Mesendoderm (in vitro differentiated cells): ENCODE measurements around the gene JAKMIP1.
A peak's percentile ranks its signal among the peaks of the same experiment; 100 is the strongest.

Experiments
- DNase-seq: peaks from one replicate; pipeline ENCODE4 v3.0.0; 2013
- H2AK5ac ChIP-seq: 2 replicates; pipeline ENCODE4 v1.6.1; 2013; ENCODE audit warnings: low read length, inconsistent platforms
- H2BK120ac ChIP-seq: 2 replicates; pipeline ENCODE4 v1.6.1; 2013; ENCODE audit warnings: low read depth, mild to moderate bottlenecking, low read length, moderate library complexity, mixed read lengths
- H2BK15ac ChIP-seq: replicated peaks from 2 replicates; pipeline ENCODE4 v1.6.1; 2013; ENCODE audit warnings: low read depth, mild to moderate bottlenecking, moderate library complexity
- H2BK5ac ChIP-seq: 2 replicates; pipeline ENCODE4 v1.6.1; 2013; ENCODE audit warnings: low read length, inconsistent platforms
- H3K18ac ChIP-seq: 2 replicates; pipeline ENCODE4 v1.6.1; 2013; ENCODE audit warnings: mild to moderate bottlenecking, low read length, mixed read lengths
- H3K23ac ChIP-seq: one replicate; pipeline ENCODE4 v1.6.1; 2013; ENCODE audit warnings: low read length
- H3K27ac ChIP-seq: 2 replicates; pipeline ENCODE4 v1.5.1; 2013; ENCODE audit warnings: low read depth, mild to moderate bottlenecking, inconsistent platforms, low read length, moderate library complexity
- H3K27me3 ChIP-seq: 2 replicates; pipeline ENCODE4 v1.6.1; 2013; ENCODE audit warnings: low read length, control low read depth, mild to moderate bottlenecking, inconsistent platforms; ENCODE audit not compliant: insufficient read depth, poor library complexity
- H3K36me3 ChIP-seq: 2 replicates; pipeline ENCODE4 v1.6.1; 2013; ENCODE audit warnings: low read length, inconsistent platforms; ENCODE audit not compliant: control insufficient read depth, insufficient read depth
- H3K4ac ChIP-seq: one replicate; pipeline ENCODE4 v1.6.1; 2013; ENCODE audit warnings: low read depth, mild to moderate bottlenecking, low read length, moderate library complexity
- H3K4me1 ChIP-seq: 2 replicates; pipeline ENCODE4 v1.6.1; 2013; ENCODE audit warnings: low read depth, low read length, inconsistent platforms; ENCODE audit not compliant: control insufficient read depth
- H3K4me2 ChIP-seq: 2 replicates; pipeline ENCODE4 v1.6.1; 2013; ENCODE audit warnings: low read length
- H3K4me3 ChIP-seq: 2 replicates; pipeline ENCODE4 v1.5.1; 2013; ENCODE audit warnings: mild to moderate bottlenecking, low read length
- H3K56ac ChIP-seq: one replicate; pipeline ENCODE4 v1.6.1; 2013; ENCODE audit warnings: low read length
- H3K79me1 ChIP-seq: 2 replicates; pipeline ENCODE4 v1.6.1; 2013; ENCODE audit warnings: low read length, inconsistent platforms
- H3K79me2 ChIP-seq: 2 replicates; pipeline ENCODE4 v1.6.1; 2013; ENCODE audit warnings: mild to moderate bottlenecking, low read length; ENCODE audit not compliant: control insufficient read depth, insufficient read depth
- H3K9ac ChIP-seq: 2 replicates; pipeline ENCODE4 v1.6.1; 2013; ENCODE audit warnings: low read length, inconsistent platforms
- H4K5ac ChIP-seq: one replicate; pipeline ENCODE4 v1.6.1; 2013; ENCODE audit warnings: low read length
- H4K8ac ChIP-seq: one replicate; pipeline ENCODE4 v1.6.1; 2013; ENCODE audit warnings: low read depth, mild to moderate bottlenecking, control low read depth, low read length, moderate library complexity
- WGBS: extraction: QIAGEN DNeasy Blood & Tissue Kit; methylation state at CpG from one replicate; pipeline ENCODE4 v1.1.7; 2013; ENCODE audit warnings: low lambda C conversion rate, missing lambda C conversion rate; ENCODE audit not compliant: insufficient coverage; ENCODE audit errors: extremely low coverage; 5-methylcytosine and 5-hydroxymethylcytosine counted together

JAKMIP1 gene

GRCh38 chr4:6179362-6179761 lies 21.0 kb downstream of the JAKMIP1 start:
- Histone ChIP-seq H3K23ac (no peak overlapping the region), H3K79me2 (no peaks in the 10 kb centered on the region), H3K4me3 (no peak overlapping the region), H2AK5ac (peak overlapping the region; percentile 40), H4K5ac (no peak overlapping the region), H3K4me1 (peaks cover 8% of the 10 kb centered on the region), H3K18ac (no peak overlapping the region), H2BK120ac (no peak overlapping the region), H3K79me1 (no peaks in the 10 kb centered on the region), H3K36me3 (no peaks in the 10 kb centered on the region), H2BK5ac (peak overlapping the region; percentile 1), H3K56ac (no peak overlapping the region), H3K27me3 (no peaks in the 10 kb centered on the region), H3K9ac (no peak overlapping the region), H3K4me2 (no peak overlapping the region), H2BK15ac (no peak overlapping the region), H4K8ac (no peak overlapping the region), H3K4ac (peak overlapping the region; percentile 1), H3K27ac (no peak overlapping the region)
- no CpG with 5 or more reads among the region's 1 CpG for WGBS
- DNase-seq = no peak

GRCh38 chr4:6178757-6179156 lies 21.6 kb downstream of the JAKMIP1 start:
- no peak overlapping the region for H3K9ac ChIP-seq
- no peak overlapping the region for H3K4ac ChIP-seq
- H2BK120ac ChIP-seq = no peak overlapping the region
- H3K18ac ChIP-seq = no peak overlapping the region
- H2BK15ac ChIP-seq = no peak overlapping the region
- no peaks in the 10 kb centered on the region for H3K36me3 ChIP-seq
- no peaks in the 10 kb centered on the region for H3K27me3 ChIP-seq
- no peak for DNase-seq
- peak overlapping the region; percentile 8 for H4K5ac ChIP-seq
- no peak overlapping the region for H3K27ac ChIP-seq
- no peaks in the 10 kb centered on the region for H3K79me2 ChIP-seq
- no peak overlapping the region for H3K4me3 ChIP-seq
- H4K8ac ChIP-seq = no peak overlapping the region
- peak overlapping the region; percentile 40 for H2AK5ac ChIP-seq
- H3K23ac ChIP-seq = no peak overlapping the region
- no peak overlapping the region for H3K4me2 ChIP-seq
- peaks cover 8% of the 10 kb centered on the region for H3K4me1 ChIP-seq
- no peaks in the 10 kb centered on the region for H3K79me1 ChIP-seq
- H2BK5ac ChIP-seq = peak overlapping the region; percentile 5
- no CpG with 5 or more reads among the region's 4 CpGs for WGBS
- no peak overlapping the region for H3K56ac ChIP-seq

GRCh38 chr4:6177587-6178197 lies 22.7 kb downstream of the JAKMIP1 start:
- Histone ChIP-seq H3K18ac (no peak overlapping the region), H3K79me1 (no peaks in the 10 kb centered on the region), H2BK5ac (peak overlapping the region; percentile 70), H2BK15ac (no peak overlapping the region), H3K79me2 (no peaks in the 10 kb centered on the region), H3K36me3 (no peaks in the 10 kb centered on the region), H3K4me2 (no peak overlapping the region), H3K4me3 (no peak overlapping the region), H3K23ac (no peak overlapping the region), H4K8ac (no peak overlapping the region), H3K4me1 (peaks cover 5% of the 10 kb centered on the region), H3K9ac (no peak overlapping the region), H3K27me3 (no peaks in the 10 kb centered on the region), H2BK120ac (no peak overlapping the region), H3K27ac (no peak overlapping the region), H2AK5ac (peak overlapping the region; percentile 82), H4K5ac (no peak overlapping the region), H3K56ac (peak overlapping the region; percentile 12), H3K4ac (no peak overlapping the region)
- no CpG with 5 or more reads among the region's 9 CpGs for WGBS
- DNase-seq = peak; percentile 74

- no CpG with 5 or more reads among the region's 5 CpGs for WGBS
- no peak overlapping the region for H2AK5ac ChIP-seq
- peak overlapping the region; percentile 6 for H2BK5ac ChIP-seq
- no peak overlapping the region for H3K4me2 ChIP-seq
- no peak overlapping the region for H4K8ac ChIP-seq
- H3K79me1 ChIP-seq = peaks cover 6% of the 10 kb centered on the region
- H2BK120ac ChIP-seq = no peak overlapping the region
- no peak overlapping the region for H3K4me3 ChIP-seq
- no peak overlapping the region for H3K18ac ChIP-seq
- H3K27me3 ChIP-seq = no peaks in the 10 kb centered on the region
- peak overlapping the region; percentile 68 for H3K56ac ChIP-seq
- no peak overlapping the region for H2BK15ac ChIP-seq
- no peaks in the 10 kb centered on the region for H3K36me3 ChIP-seq
- no peak overlapping the region for H3K23ac ChIP-seq
- no peak overlapping the region for H3K27ac ChIP-seq
- H3K79me2 ChIP-seq = no peaks in the 10 kb centered on the region
- no peak overlapping the region for H4K5ac ChIP-seq
- no peak overlapping the region for H3K9ac ChIP-seq
- no peak for DNase-seq
- H3K4me1 ChIP-seq = no peaks in the 10 kb centered on the region
- no peak overlapping the region for H3K4ac ChIP-seq
These were observed 24.9 kb downstream of the JAKMIP1 start for GRCh38 chr4:6175426-6175825.

- Histone ChIP-seq H3K27me3 (no peaks in the 10 kb centered on the region), H4K8ac (no peak overlapping the region), H3K23ac (no peak overlapping the region), H3K79me1 (peaks cover 7% of the 10 kb centered on the region), H3K56ac (peak overlapping the region; percentile 75), H3K27ac (no peak overlapping the region), H2BK5ac (no peak overlapping the region), H2AK5ac (no peak overlapping the region), H3K36me3 (no peaks in the 10 kb centered on the region), H2BK15ac (no peak overlapping the region), H4K5ac (no peak overlapping the region), H3K18ac (no peak overlapping the region), H3K4ac (no peak overlapping the region), H3K9ac (no peak overlapping the region), H3K79me2 (no peaks in the 10 kb centered on the region), H3K4me1 (no peaks in the 10 kb centered on the region), H3K4me3 (no peak overlapping the region), H3K4me2 (no peak overlapping the region), H2BK120ac (no peak overlapping the region)
- no CpG with 5 or more reads among the region's 3 CpGs for WGBS
- DNase-seq = peak; percentile 63
These were observed 27.5 kb downstream of the JAKMIP1 start for GRCh38 chr4:6172927-6173200.
